Stimulated activated CD4-positive, alpha-beta T cell treated with anti-CD3 and anti-CD28 coated beads, TNF-alpha, amount 100 ng/mL, for 24 hours (primary cell): ENCODE results near the gene DPH3.
"Not testable (repeated sequence)": the region's sequence is repeated elsewhere in the genome, so short reads cannot be mapped to it uniquely, and the experiment has no call there.

ENCODE experiments used
- DNase-seq, 3 experiments: peaks; one replicate each; pipeline ENCODE4 v3.0.0-alpha.2; 2020; ENCODE audit warnings: low read depth in 3 of 3

DPH3 gene

DNA sequence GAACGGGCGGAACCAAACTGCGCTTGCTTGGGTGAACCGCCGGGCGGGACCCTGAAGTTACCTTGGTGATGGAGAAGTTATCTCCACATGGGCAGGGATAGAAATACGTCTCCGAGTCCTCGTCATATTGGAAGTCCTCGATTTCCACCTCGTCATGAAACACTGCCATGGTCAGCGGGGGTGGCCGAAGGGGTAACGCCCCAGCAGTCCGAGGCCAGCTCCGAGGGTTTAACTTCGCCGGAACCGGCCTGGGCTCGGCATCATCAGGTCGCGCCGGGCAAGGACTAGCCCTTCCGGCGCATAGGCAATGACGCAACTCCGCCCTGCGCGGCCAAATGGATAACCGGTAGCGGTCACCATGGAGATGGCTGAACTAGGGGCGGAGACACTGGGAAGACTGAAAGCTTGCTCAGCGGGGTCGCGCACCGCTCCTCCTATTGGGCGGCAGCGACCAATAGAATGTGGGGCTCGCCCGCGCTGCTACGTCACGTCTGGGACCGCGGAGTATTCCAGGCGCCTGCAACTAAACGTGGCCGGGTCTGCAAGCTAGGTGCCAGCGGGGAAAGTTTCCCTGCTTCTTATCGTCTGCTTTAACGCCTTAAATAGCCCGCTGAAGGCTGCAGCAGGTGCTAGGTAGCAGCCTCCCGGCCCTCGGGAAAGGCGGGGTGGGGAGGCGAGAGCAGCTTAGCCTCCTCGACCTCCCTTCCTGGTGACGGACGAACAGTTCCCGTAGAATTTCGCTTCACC is at the start of gene DPH3, which contains the start of gene OXNAD1:
TSS of gene DPH3 (minus strand) at position 236 of the 747 bp plus-strand sequence. CDS start at position 169, 67 bp downstream.
TSS of gene OXNAD1 (plus strand) at position 505 of the 747 bp plus-strand sequence. CDS start 5,741 bp downstream, outside the sequence.
- peak; percentile 98 to 99 (median 99) for DNase-seq

GRCh38 chr3:16313886-16314645 is 49.3 kb upstream of the DPH3 start:
- DNase-seq, result no peak

DNA sequence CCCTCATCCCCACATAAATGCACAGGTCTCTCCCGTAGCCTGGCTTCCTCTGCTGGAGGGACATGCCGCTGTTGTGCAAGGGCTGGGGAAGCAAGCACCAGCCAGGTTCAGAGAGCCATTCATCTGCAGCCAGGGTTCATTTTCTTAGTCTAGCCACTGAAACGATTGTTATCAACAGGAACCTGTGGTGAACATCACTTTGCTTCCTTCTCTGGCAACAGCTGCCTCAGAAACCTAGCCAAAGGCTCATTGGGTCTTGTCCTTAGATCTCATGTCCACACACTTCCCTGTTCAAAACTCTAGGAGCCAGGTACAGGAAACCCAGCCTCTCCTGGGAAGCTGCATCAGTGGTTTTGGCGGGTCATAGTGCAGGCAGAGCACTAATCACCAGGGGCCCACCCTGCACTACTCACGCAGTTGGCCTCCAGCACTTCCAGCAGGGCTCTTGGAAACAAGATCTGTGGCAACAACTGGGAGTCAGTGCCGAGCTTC is 47.3 kb upstream of the DPH3 start:
- DNase-seq, result peak in 1 of 3 experiments; percentile 32

- DNase-seq, result not testable (repeated sequence)
Measured at GRCh38 chr3:16310486-16310885, 45.7 kb upstream of the DPH3 start.

DNA sequence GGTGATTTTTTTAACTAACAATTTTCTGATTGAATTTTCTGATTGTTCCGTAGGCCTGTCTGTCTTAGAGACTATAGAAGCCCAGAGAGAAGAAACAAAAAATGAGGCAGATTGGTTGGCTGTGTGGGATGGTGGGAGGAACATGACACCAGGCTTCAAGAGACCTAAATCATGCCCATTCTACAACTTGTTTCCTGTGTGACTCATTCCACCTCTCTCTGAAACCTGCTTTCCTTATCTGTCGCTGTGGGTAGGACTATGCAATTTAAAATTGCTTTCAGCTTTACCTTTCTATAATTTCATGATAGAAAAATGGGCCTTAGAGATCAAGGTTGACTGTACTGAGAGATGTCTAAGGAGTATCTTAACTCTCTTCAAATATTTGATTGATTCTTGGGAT is 44.8 kb upstream of the DPH3 start:
- DNase-seq, result peak in 2 of 3 experiments; percentile 36

DNA sequence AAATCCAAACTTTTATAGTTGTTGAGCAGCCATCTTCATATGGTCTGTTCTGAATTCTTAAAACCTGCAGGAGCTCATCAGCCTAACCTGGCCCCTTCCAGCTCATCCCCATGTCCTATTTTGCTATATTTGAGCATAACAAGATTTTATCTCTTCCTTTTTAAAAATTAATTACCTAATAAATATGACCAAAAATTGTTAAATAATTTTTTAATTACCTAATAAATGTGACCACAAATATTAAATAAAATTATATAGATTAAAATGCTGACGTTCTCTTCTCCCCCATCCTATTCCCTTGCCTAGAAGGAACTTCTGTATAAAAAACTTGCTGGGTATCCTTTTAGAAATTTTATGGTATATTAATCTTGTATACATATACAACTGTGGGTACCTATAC is 44.0 kb upstream of the DPH3 start:
- no peak for DNase-seq

DNA sequence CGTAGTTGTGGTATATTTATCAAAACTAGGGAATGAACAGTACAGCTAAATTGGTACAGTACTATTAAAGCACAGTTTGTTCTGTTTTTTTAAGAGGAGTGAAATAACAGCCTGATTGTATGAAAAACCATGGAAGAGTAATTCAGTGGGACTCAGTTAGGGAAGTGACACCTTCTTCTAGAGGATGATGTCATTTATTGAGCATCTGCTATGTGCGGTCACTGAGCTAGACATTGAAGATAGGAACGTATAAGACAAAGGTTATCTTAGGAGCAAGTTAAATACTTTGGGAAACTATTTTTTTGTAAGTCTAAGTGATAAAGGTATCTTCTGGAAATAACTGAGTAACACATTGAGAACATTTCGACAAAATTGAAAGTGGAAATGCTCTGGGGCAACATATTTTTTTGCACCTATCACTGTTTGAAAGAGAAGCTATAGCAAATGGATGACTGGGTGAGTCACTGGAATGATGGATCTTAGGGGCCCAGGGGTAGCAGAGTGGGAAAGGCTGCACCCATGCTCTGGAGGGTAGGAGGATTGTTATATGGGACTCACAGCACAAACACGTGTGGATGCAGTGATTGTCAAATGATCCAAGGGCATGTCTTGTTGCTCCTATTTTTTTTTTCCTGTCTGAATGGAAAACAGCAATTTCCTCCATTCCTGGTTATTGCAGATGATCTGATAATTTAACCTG is 43.2 kb upstream of the DPH3 start:
- DNase-seq, result no peak

GRCh38 chr3:16305111-16305541 is 40.4 kb upstream of the DPH3 start:
- peak in 1 of 3 experiments; percentile 35 for DNase-seq

GRCh38 chr3:16304061-16305010 is 39.6 kb upstream of the DPH3 start:
- DNase-seq, result no peak

DNA sequence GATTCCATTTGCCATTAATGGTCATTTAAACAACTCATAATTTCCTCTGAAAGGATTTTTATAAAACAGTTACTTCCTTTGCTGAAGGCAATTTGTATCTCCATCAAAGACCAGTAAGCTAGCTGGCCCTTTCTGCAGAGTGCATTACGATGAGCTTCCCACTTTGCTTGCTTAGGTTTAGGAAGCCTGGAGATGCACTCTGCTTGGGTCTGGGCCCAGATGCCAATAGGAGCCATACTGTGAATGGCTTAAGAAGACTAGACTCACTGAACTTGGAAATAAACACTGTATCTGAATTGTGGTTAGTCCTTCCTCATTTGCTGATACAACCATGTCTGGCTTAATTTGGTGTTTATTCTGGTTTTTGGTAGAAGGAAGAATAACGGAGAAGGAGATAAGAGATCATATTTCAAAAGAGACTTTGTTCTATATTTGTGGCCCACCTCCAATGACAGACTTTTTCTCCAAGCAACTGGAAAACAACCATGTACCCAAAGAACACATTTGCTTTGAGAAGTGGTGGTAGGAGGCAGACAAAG is 38.4 kb upstream of the DPH3 start:
- no peak for DNase-seq

GRCh38 chr3:16302082-16302631 is 37.4 kb upstream of the DPH3 start:
- DNase-seq, result no peak

DNA sequence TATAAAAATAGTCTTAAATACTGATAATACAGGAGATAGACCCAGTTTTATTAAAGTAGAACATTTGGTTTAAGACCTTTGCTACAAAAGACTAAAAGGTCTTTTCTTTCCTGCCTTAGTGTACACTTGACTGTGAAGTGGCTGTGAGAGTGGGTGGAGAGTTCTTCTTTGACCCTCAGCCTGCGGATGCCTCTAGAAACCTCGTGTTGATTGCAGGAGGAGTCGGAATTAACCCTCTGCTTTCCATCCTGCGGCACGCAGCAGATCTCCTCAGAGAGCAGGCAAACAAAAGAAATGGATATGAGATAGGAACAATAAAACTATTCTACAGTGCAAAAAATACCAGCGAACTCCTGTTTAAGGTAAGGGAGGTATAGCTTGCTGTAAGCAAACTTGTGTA is 36.8 kb upstream of the DPH3 start:
- no peak for DNase-seq

DNA sequence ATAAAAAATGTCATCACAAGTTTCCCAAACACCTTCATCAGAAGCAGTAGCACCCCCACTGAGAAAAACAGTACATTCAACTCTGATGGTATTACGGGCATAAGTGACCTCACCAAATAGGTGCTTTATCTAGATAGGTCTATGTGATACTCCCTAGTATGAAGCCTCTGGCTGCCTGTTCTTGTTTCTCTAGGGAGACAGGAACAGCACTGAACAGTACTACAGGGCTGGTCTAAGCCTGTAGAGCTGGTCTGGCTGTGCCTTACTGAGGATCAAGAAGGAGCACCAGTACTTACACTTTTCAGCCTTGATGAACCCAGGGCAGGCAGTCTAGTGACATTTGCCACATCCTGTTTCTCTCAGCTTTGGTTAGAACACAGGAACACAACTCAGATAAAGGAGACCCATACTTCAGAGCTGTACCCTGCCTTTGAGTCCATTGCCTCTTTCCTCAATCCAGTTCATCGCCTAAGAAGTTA is 36.2 kb upstream of the DPH3 start:
- no peak for DNase-seq

- DNase-seq, result no peak
Measured at GRCh38 chr3:16300307-16300706, 35.6 kb upstream of the DPH3 start.

DNA sequence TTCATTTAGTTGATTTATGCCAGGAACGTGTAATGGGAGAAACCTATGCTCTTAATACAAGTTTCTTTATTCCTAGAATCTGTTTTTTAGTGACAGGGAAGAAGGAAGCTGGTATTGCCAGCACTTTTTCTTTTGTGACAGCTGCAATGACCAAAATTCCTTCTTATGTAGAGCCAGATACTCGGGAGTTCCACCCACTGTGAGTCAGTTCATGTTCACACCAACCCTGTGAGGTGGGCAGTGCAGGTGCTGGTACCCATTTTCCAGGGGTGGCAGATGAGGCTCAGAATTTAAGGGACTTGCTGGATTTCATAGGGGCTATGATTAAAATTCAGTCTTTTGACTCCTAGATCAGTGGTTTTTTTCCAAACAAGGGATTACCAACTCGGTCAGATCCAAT is 35.0 kb upstream of the DPH3 start:
- DNase-seq, result no peak

- DNase-seq, result no peak
Measured at GRCh38 chr3:16298891-16299290, 34.1 kb upstream of the DPH3 start.

- DNase-seq, result no peak
Measured at GRCh38 chr3:16297997-16298885, 33.5 kb upstream of the DPH3 start.

DNA sequence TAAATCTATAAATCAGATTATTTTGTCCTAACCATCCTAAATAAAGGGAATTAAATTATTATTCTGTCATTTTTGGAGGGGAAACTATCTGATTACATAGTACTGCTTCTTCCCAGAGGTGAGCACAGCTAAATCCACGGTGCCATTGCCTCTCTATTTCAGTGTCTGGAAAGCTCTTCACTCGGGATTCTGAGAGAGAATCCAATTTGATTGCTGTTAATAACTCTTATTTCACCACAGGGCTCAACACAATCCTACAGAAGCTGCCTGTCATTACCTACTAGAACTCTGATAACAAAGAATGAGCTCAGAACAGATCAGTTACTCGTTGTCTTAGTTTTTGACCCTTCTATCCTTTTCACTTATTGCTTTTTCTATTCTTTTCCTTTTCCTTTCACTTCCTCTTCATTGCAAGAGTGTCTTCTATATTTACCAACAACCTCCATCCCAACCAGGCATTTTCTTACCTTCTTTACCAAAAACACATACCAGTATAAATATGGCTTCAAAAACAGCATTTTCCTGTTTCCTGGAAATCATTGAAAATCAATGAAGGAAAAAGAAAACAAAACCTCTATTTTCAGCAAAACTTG is 30.7 kb upstream of the DPH3 start:
- no peak for DNase-seq

GRCh38 chr3:16294844-16295243 is 30.1 kb upstream of the DPH3 start:
- DNase-seq, result no peak
